NCI-H146 (cell line): ENCODE results near the gene DNAH5.
"Not testable (repeated sequence)": the region's sequence is repeated elsewhere in the genome, so short reads cannot be mapped to it uniquely, and the experiment has no call there.

Source experiments
- DNase-seq: peaks from one replicate; lab custom pipeline; 2025; lab: John Stamatoyannopoulos, UW

DNAH5 gene

GRCh38 chr5:13843175-13843846, 101.2 kb downstream of the DNAH5 start:
- DNase-seq = no peak

- DNase-seq = no peak
These were observed 111.0 kb downstream of the DNAH5 start for GRCh38 chr5:13833440-13833839.

GRCh38 chr5:13831351-13831750, 113.1 kb downstream of the DNAH5 start:
- no peak for DNase-seq

GRCh38 chr5:13830536-13830935, 114.0 kb downstream of the DNAH5 start:
- no peak for DNase-seq

- no peak for DNase-seq
These were observed 123.1 kb downstream of the DNAH5 start for GRCh38 chr5:13821366-13821765.

- no peak for DNase-seq
These were observed 128.4 kb downstream of the DNAH5 start for GRCh38 chr5:13816126-13816525.

GRCh38 chr5:13814301-13814700, 130.2 kb downstream of the DNAH5 start:
- DNase-seq = no peak

- DNase-seq = no peak
These were observed 134.6 kb downstream of the DNAH5 start for GRCh38 chr5:13809921-13810320.

GRCh38 chr5:13804336-13804735, 140.2 kb downstream of the DNAH5 start:
- no peak for DNase-seq

- not testable (repeated sequence) for DNase-seq
These were observed 145.9 kb downstream of the DNAH5 start for GRCh38 chr5:13798569-13798968.

- no peak for DNase-seq
These were observed 158.6 kb downstream of the DNAH5 start for GRCh38 chr5:13785781-13786415.

GRCh38 chr5:13783726-13784125, 160.8 kb downstream of the DNAH5 start:
- no peak for DNase-seq

GRCh38 chr5:13780081-13780480, 164.4 kb downstream of the DNAH5 start:
- no peak for DNase-seq

- no peak for DNase-seq
These were observed 170.8 kb downstream of the DNAH5 start for GRCh38 chr5:13773649-13774048.

- DNase-seq = no peak
These were observed 173.4 kb downstream of the DNAH5 start for GRCh38 chr5:13771011-13771571.

- no peak for DNase-seq
These were observed 178.3 kb downstream of the DNAH5 start for GRCh38 chr5:13766236-13766635.

GRCh38 chr5:13763719-13764118, 180.8 kb downstream of the DNAH5 start:
- DNase-seq = no peak

GRCh38 chr5:13749766-13750165, 194.7 kb downstream of the DNAH5 start:
- no peak for DNase-seq

GRCh38 chr5:13746026-13746425, 198.5 kb downstream of the DNAH5 start:
- no peak for DNase-seq

GRCh38 chr5:13745508-13745907, 199.0 kb downstream of the DNAH5 start:
- no peak for DNase-seq

- no peak for DNase-seq
These were observed 204.0 kb downstream of the DNAH5 start for GRCh38 chr5:13740471-13740870.

- no peak for DNase-seq
These were observed 205.0 kb downstream of the DNAH5 start for GRCh38 chr5:13739479-13739878.

- no peak for DNase-seq
These were observed 208.8 kb downstream of the DNAH5 start for GRCh38 chr5:13735691-13736090.
